ENCODE measurements around the gene STUB1.

STUB1 gene

GRCh38 chr16:695355-696089, 15.3 kb downstream of the STUB1 start:
- no peak overlapping the region for H3K27ac ChIP-seq
- TF ChIP-seq CTCF (conservative IDR thresholded peaks at IDR 0.05), result no peak

- H3K27ac ChIP-seq, result no peak overlapping the region
- TF ChIP-seq CTCF (conservative IDR thresholded peaks at IDR 0.05), result no peak
Observed at GRCh38 chr16:698911-699671, 18.9 kb downstream of the STUB1 start.

- no peak for TF ChIP-seq CTCF (conservative IDR thresholded peaks at IDR 0.05)
Observed at GRCh38 chr16:700684-701584, 20.7 kb downstream of the STUB1 start.

GRCh38 chr16:702341-702740, 22.1 kb downstream of the STUB1 start:
- no peak overlapping the region for H3K27ac ChIP-seq
- TF ChIP-seq CTCF (conservative IDR thresholded peaks at IDR 0.05), result no peak

More at GRCh38 chr16:700684-701584, 20.7 kb downstream of the STUB1 start:
- no peak overlapping the region for H3K27ac ChIP-seq

GRCh38 chr16:703406-703805, 23.2 kb downstream of the STUB1 start:
- TF ChIP-seq CTCF (conservative IDR thresholded peaks at IDR 0.05), result no peak
- peak overlapping the region; percentile 87; the same call in 1 of the 2 replicates for H3K27ac ChIP-seq

GRCh38 chr16:704047-704446, 23.8 kb downstream of the STUB1 start:
- H3K27ac ChIP-seq, result peak overlapping the region; percentile 87

More at GRCh38 chr16:704047-704446, 23.8 kb downstream of the STUB1 start:
- TF ChIP-seq CTCF (conservative IDR thresholded peaks at IDR 0.05), result no peak

Measured in VCaP (cell line).